Ishikawa (cell line): Measurements from ENCODE around the gene ROBO1.

Experiments used
- CEBPB ChIP-seq: IDR thresholded peaks from 2 replicates; pipeline ENCODE4 v1.6.1; 2012
- CREB1 ChIP-seq: IDR thresholded peaks from 2 replicates; pipeline ENCODE4 v1.6.1; 2012; ENCODE audit warnings: low read depth
- EGR1 ChIP-seq: IDR thresholded peaks from 2 replicates; pipeline ENCODE4 v1.6.1; 2012
- EP300 ChIP-seq: IDR thresholded peaks from 2 replicates; pipeline ENCODE4 v1.6.1; 2012; ENCODE audit warnings: borderline replicate concordance
- FOXM1 ChIP-seq: IDR thresholded peaks from 2 replicates; pipeline ENCODE4 v1.6.1; 2012; ENCODE audit warnings: low read depth, borderline replicate concordance
- NFIC ChIP-seq: IDR thresholded peaks from 2 replicates; pipeline ENCODE4 v1.6.1; 2012
- RAD21 ChIP-seq: IDR thresholded peaks from 2 replicates; pipeline ENCODE4 v1.6.1; 2012; ENCODE audit warnings: low read depth
- TAF1 ChIP-seq: IDR thresholded peaks from 2 replicates; pipeline ENCODE4 v1.6.1; 2012; ENCODE audit warnings: low read depth, mild to moderate bottlenecking
- TCF12 ChIP-seq: IDR thresholded peaks from 2 replicates; pipeline ENCODE4 v1.6.1; 2012; ENCODE audit warnings: low read depth
- TEAD4 ChIP-seq: IDR thresholded peaks from 2 replicates; pipeline ENCODE4 v1.6.1; 2012
- YY1 ChIP-seq: IDR thresholded peaks from 2 replicates; pipeline ENCODE4 v1.6.1; 2012; ENCODE audit warnings: low read depth
- ZBTB7A ChIP-seq: IDR thresholded peaks from 2 replicates; pipeline ENCODE4 v1.6.1; 2012; ENCODE audit warnings: low read depth
- TF ChIP-seq, protein P1 (sequence below): IDR thresholded peaks from 2 replicates; pipeline ENCODE4 v1.6.1; 2012; ENCODE audit warnings: low read depth, mild to moderate bottlenecking
- TF ChIP-seq, protein P2 (sequence below): IDR thresholded peaks from 2 replicates; pipeline ENCODE4 v1.6.1; 2012
- TF ChIP-seq, protein P3 (sequence below): IDR thresholded peaks from 2 replicates; pipeline ENCODE4 v1.6.1; 2012

ROBO1 gene

DNA sequence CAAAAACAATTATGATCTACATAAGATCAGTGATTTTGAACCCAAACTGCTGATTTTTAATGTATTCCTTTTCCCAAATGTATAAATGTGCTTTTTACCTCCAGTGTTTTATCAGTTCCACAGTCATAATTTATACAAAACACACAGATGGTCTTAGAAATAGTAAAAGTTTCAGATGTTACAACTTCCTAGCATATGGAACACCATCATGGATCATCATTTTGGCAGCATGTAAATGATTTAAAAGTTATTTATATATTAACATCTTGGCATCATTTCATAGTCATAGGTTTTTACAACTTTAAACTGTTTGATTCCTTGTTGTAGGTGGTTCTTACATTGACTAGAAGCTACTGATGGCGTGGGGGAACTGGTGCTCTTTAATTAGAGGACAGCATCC lies 1025.3 kb downstream of the ROBO1 start:
- TF ChIP-seq CEBPB (no peak), TCF12 (no peak), ZBTB7A (no peak), CREB1 (no peak), TAF1 (no peak)
- TF ChIP-seq, protein P1, sequence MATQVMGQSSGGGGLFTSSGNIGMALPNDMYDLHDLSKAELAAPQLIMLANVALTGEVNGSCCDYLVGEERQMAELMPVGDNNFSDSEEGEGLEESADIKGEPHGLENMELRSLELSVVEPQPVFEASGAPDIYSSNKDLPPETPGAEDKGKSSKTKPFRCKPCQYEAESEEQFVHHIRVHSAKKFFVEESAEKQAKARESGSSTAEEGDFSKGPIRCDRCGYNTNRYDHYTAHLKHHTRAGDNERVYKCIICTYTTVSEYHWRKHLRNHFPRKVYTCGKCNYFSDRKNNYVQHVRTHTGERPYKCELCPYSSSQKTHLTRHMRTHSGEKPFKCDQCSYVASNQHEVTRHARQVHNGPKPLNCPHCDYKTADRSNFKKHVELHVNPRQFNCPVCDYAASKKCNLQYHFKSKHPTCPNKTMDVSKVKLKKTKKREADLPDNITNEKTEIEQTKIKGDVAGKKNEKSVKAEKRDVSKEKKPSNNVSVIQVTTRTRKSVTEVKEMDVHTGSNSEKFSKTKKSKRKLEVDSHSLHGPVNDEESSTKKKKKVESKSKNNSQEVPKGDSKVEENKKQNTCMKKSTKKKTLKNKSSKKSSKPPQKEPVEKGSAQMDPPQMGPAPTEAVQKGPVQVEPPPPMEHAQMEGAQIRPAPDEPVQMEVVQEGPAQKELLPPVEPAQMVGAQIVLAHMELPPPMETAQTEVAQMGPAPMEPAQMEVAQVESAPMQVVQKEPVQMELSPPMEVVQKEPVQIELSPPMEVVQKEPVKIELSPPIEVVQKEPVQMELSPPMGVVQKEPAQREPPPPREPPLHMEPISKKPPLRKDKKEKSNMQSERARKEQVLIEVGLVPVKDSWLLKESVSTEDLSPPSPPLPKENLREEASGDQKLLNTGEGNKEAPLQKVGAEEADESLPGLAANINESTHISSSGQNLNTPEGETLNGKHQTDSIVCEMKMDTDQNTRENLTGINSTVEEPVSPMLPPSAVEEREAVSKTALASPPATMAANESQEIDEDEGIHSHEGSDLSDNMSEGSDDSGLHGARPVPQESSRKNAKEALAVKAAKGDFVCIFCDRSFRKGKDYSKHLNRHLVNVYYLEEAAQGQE, result no peak
- TF ChIP-seq, protein P2, sequence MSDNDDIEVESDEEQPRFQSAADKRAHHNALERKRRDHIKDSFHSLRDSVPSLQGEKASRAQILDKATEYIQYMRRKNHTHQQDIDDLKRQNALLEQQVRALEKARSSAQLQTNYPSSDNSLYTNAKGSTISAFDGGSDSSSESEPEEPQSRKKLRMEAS, result no peak

DNA sequence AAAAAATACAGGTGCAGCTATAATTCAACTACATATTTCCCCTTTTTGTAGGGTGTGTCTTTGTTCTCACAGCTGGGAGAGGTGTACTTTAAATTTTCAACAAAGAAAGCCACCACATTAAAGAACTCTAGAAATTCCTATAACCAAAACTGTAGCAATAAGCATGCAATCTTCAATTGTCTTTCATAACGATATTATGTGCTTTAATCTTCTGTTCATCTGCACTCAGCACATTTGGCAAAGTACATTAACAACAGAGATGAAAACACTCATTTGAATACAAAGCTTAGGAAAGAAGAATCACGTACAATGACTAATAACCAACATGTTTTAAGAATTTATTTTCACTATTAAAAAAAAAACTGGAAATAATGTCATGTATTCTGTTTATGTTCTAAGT lies 1025.8 kb downstream of the ROBO1 start:
- TF ChIP-seq NFIC, result no peak

DNA sequence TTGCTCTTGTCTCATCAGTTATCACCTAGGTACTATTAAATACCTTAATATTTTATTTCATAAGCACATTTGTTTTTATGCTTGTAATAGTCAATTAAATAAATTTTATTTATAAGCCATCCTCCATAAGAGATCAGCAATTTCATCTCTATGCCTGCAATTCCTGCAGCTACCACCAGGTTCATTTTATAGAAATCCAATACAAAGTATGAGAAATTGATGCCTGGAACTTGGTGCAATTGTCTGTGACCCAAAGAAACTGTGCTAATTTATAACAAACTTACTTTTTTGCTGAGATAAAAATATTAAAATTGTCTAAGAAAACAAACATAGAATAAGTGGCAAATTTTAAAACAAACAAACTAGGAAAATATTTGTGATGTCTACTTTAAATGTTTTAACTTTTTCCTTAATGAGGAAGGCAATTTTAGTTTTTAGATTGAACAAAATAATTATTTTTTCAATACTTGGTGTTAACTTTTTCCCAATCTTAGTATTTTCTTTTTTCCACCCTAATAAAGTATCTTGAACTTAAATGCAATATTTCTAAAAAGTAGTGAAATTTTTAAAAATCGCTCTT lies 1026.6 kb downstream of the ROBO1 start:
- TF ChIP-seq, protein P3, sequence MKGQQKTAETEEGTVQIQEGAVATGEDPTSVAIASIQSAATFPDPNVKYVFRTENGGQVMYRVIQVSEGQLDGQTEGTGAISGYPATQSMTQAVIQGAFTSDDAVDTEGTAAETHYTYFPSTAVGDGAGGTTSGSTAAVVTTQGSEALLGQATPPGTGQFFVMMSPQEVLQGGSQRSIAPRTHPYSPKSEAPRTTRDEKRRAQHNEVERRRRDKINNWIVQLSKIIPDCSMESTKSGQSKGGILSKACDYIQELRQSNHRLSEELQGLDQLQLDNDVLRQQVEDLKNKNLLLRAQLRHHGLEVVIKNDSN, result no peak
- TF ChIP-seq, protein P1, result no peak
- TF ChIP-seq TAF1 (no peak), YY1 (no peak), EP300 (no peak), FOXM1 (no peak), CEBPB (no peak), EGR1 (no peak)

DNA sequence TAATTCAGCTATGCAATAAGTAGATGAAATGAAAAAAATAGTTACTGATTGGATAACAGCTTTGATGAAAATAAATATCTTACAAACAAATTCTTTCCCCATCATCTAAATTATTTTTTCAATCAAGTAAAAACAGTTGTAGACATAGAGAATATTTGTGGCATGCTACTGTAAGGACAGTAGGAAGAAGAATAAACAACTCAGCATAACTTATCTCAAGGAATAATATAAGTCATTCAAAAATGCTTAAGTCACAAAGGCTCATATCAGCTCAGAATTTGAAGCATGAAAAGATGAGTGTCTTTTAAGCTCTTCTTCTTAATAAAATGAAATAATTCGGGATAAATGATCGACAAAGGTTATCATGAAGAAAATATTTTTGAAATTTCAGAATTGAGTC lies 1029.0 kb downstream of the ROBO1 start:
- TF ChIP-seq, protein P1, result no peak
- no peak for TF ChIP-seq NFIC
- TF ChIP-seq TCF12, result no peak
- TF ChIP-seq TAF1, result no peak
- no peak for TF ChIP-seq EGR1
- TF ChIP-seq EP300, result no peak
- TF ChIP-seq, protein P2, result no peak
- no peak for TF ChIP-seq CEBPB
- TF ChIP-seq TEAD4, result no peak
- TF ChIP-seq RAD21, result no peak
- no peak for TF ChIP-seq YY1
- no peak for TF ChIP-seq ZBTB7A
- no peak for TF ChIP-seq CREB1
- TF ChIP-seq, protein P3, result no peak
- no peak for TF ChIP-seq FOXM1

DNA sequence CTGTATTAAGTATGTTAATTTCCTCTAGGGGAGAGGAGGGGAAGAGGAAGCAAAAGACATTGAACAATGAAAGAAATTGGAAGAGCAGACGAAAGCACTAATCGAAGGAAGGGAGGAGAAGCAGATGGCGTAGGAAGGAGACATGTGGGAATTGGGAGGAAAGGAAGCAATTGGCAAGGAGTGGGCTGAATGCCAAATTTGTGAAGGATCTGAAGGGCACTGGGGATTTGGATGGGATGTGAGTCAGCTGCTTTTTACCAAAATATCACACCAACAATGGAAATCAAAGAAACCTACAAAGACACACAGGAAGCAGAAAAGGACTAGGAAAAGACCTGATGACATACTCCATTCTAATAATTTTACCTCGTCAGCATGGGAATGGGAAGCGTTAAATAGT lies 1029.8 kb downstream of the ROBO1 start:
- TF ChIP-seq CEBPB, result no peak
- TF ChIP-seq, protein P1, result no peak
- TF ChIP-seq TCF12, result no peak
- TF ChIP-seq, protein P3, result no peak
- no peak for TF ChIP-seq FOXM1
